Trophoblast cell (in vitro differentiated cells and primary cell): Measurements from ENCODE around the gene AGAP1.

Experiments used
- DNase-seq, 2 donors: peaks; one replicate each; pipeline ENCODE4 v3.0.0-alpha.2; 2016
- H2AFZ ChIP-seq: 2 replicates; pipeline ENCODE4 v1.6.1; 2013; ENCODE audit warnings: low read length, moderate library complexity, mild to moderate bottlenecking; ENCODE audit not compliant: insufficient read depth, poor library complexity
- H2AK5ac ChIP-seq: 2 replicates; pipeline ENCODE4 v1.6.1; 2013; ENCODE audit warnings: mild to moderate bottlenecking, low read length
- H2BK120ac ChIP-seq: 2 replicates; pipeline ENCODE4 v1.6.1; 2013; ENCODE audit warnings: low read length, mild to moderate bottlenecking, moderate library complexity; ENCODE audit not compliant: insufficient read depth, poor library complexity
- H2BK12ac ChIP-seq: 2 replicates; pipeline ENCODE4 v1.6.1; 2013; ENCODE audit warnings: mild to moderate bottlenecking, low read length, moderate library complexity
- H2BK5ac ChIP-seq: 2 replicates; pipeline ENCODE4 v1.6.1; 2013; ENCODE audit warnings: low read length, low read depth, moderate library complexity, mild to moderate bottlenecking; ENCODE audit not compliant: poor library complexity
- H3K14ac ChIP-seq: 2 replicates; pipeline ENCODE4 v1.6.1; 2013; ENCODE audit warnings: mild to moderate bottlenecking, low read length
- H3K18ac ChIP-seq: 2 replicates; pipeline ENCODE4 v1.6.1; 2013; ENCODE audit warnings: mild to moderate bottlenecking, low read length
- H3K23ac ChIP-seq: 2 replicates; pipeline ENCODE4 v1.6.1; 2013; ENCODE audit warnings: low read length
- H3K27ac ChIP-seq: 2 replicates; pipeline ENCODE4 v1.5.1; 2013; ENCODE audit warnings: low read depth, mild to moderate bottlenecking, inconsistent platforms, low read length, moderate library complexity
- H3K27me3 ChIP-seq: 2 replicates; pipeline ENCODE4 v1.6.1; 2013; ENCODE audit warnings: inconsistent platforms, mild to moderate bottlenecking, low read length, moderate library complexity; ENCODE audit not compliant: insufficient read depth
- H3K36me3 ChIP-seq, 2 experiments: 1 replicate in 1 of 2; 2 replicates in 1 of 2; pipeline ENCODE4 v1.6.1; 2013; ENCODE audit warnings: low read length in 2 of 2, mild to moderate bottlenecking in 2 of 2, moderate library complexity in 1 of 2; ENCODE audit not compliant: insufficient read depth in 2 of 2, control insufficient read depth in 1 of 2
- H3K4ac ChIP-seq: 2 replicates; pipeline ENCODE4 v1.6.1; 2013; ENCODE audit warnings: low read depth, mild to moderate bottlenecking, low read length, moderate library complexity
- H3K4me1 ChIP-seq, 2 experiments: 1 replicate in 1 of 2; 2 replicates in 1 of 2; pipeline ENCODE4 v1.6.1; 2013; ENCODE audit warnings: low read length in 2 of 2, mild to moderate bottlenecking in 2 of 2, moderate library complexity in 1 of 2; ENCODE audit not compliant: insufficient read depth in 2 of 2, control insufficient read depth in 1 of 2
- H3K4me2 ChIP-seq: 2 replicates; pipeline ENCODE4 v1.6.1; 2013; ENCODE audit warnings: inconsistent platforms, mild to moderate bottlenecking, low read length, moderate library complexity
- H3K4me3 ChIP-seq: 2 replicates; pipeline ENCODE4 v1.5.1; 2013; ENCODE audit warnings: mild to moderate bottlenecking, low read depth, low read length, inconsistent platforms
- H3K79me1 ChIP-seq: one replicate; pipeline ENCODE4 v1.6.1; 2013; ENCODE audit warnings: low read length
- H3K79me2 ChIP-seq: 2 replicates; pipeline ENCODE4 v1.6.1; 2013; ENCODE audit warnings: low read length, mild to moderate bottlenecking; ENCODE audit not compliant: control insufficient read depth, insufficient read depth, poor library complexity
- H3K9ac ChIP-seq: 2 replicates; pipeline ENCODE4 v1.6.1; 2013; ENCODE audit warnings: mild to moderate bottlenecking, low read length
- H3K9me3 ChIP-seq: 2 replicates; pipeline ENCODE4 v1.6.1; 2013; ENCODE audit warnings: low read depth, mild to moderate bottlenecking, control low read depth, inconsistent platforms, low read length; ENCODE audit not compliant: insufficient read depth
- H4K12ac ChIP-seq: 2 replicates; pipeline ENCODE4 v1.6.1; 2013; ENCODE audit warnings: low read depth, mild to moderate bottlenecking, low read length, moderate library complexity
- H4K8ac ChIP-seq: 2 replicates; pipeline ENCODE4 v1.6.1; 2013; ENCODE audit warnings: low read depth, mild to moderate bottlenecking, low read length, moderate library complexity
- H4K91ac ChIP-seq: one replicate; pipeline ENCODE4 v1.6.1; 2013; ENCODE audit warnings: low read depth, mild to moderate bottlenecking, low read length, moderate library complexity
- WGBS: extraction: QIAGEN DNeasy Blood & Tissue Kit; methylation state at CpG from one replicate; pipeline ENCODE4 v1.1.7; 2013; ENCODE audit warnings: missing lambda C conversion rate; ENCODE audit not compliant: insufficient read length, insufficient coverage; ENCODE audit errors: extremely low coverage; 5-methylcytosine and 5-hydroxymethylcytosine counted together

AGAP1 gene

GRCh38 chr2:235707411-235708096 is 213.7 kb downstream of the AGAP1 start:
- no peak overlapping the region for H3K4me2 ChIP-seq
- H3K23ac ChIP-seq = no peak overlapping the region
- H4K8ac ChIP-seq = no peak overlapping the region
- no peak overlapping the region for H3K27ac ChIP-seq
- no peak for DNase-seq
- no peak overlapping the region for H4K91ac ChIP-seq
- H2BK5ac ChIP-seq = no peak overlapping the region
- H3K18ac ChIP-seq = peak overlapping the region; percentile 39
- no peaks in the 10 kb centered on the region for H3K27me3 ChIP-seq
- no peak overlapping the region for H4K12ac ChIP-seq
- no peak overlapping the region for H2AK5ac ChIP-seq
- H2BK12ac ChIP-seq = no peak overlapping the region
- H3K79me1 ChIP-seq = no peaks in the 10 kb centered on the region
- H3K79me2 ChIP-seq = no peaks in the 10 kb centered on the region
- no peak overlapping the region for H2AFZ ChIP-seq
- H3K4me1 ChIP-seq = peaks cover 9 to 12% of the 10 kb centered on the region in 2 experiments
- no peak overlapping the region for H3K4me3 ChIP-seq
- peaks cover 6% of the 10 kb centered on the region for H3K9me3 ChIP-seq
- no peak overlapping the region for H2BK120ac ChIP-seq
- H3K4ac ChIP-seq = no peak overlapping the region
- WGBS = no CpG with 5 or more reads among the region's 18 CpGs
- H3K14ac ChIP-seq = no peak overlapping the region
- no peak overlapping the region for H3K9ac ChIP-seq
- H3K36me3 ChIP-seq = peaks cover 4% of the 10 kb centered on the region in 2 experiments

GRCh38 chr2:235709124-235709813 is 215.4 kb downstream of the AGAP1 start:
- Histone ChIP-seq H2BK120ac (no peak overlapping the region), H3K27me3 (no peaks in the 10 kb centered on the region), H3K4me3 (no peak overlapping the region), H4K8ac (no peak overlapping the region), H3K79me1 (no peaks in the 10 kb centered on the region), H3K9ac (no peak overlapping the region), H2AK5ac (no peak overlapping the region), H3K14ac (no peak overlapping the region), H3K27ac (no peak overlapping the region), H2BK12ac (no peak overlapping the region), H3K4ac (no peak overlapping the region), H2AFZ (no peak overlapping the region), H3K23ac (no peak overlapping the region), H3K36me3 (peaks cover 4% of the 10 kb centered on the region in 2 experiments), H2BK5ac (no peak overlapping the region), H3K18ac (no peak overlapping the region), H3K4me2 (no peak overlapping the region), H3K9me3 (peaks cover 6% of the 10 kb centered on the region), H3K4me1 (peaks cover 7 to 8% of the 10 kb centered on the region in 2 experiments), H3K79me2 (no peaks in the 10 kb centered on the region), H4K12ac (no peak overlapping the region), H4K91ac (no peak overlapping the region)
- peak; percentile 87 to 92 for DNase-seq
- no CpG with 5 or more reads among the region's 14 CpGs for WGBS

- no peak overlapping the region for H2BK120ac ChIP-seq
- H3K9ac ChIP-seq = no peak overlapping the region
- H3K4me3 ChIP-seq = no peak overlapping the region
- no peaks in the 10 kb centered on the region for H3K79me1 ChIP-seq
- no peak overlapping the region for H4K12ac ChIP-seq
- no peak overlapping the region for H4K8ac ChIP-seq
- H2BK12ac ChIP-seq = no peak overlapping the region
- no peak overlapping the region for H4K91ac ChIP-seq
- peaks cover 7 to 8% of the 10 kb centered on the region in 2 experiments for H3K4me1 ChIP-seq
- peaks cover 6% of the 10 kb centered on the region for H3K9me3 ChIP-seq
- no peak overlapping the region for H2BK5ac ChIP-seq
- no peaks in the 10 kb centered on the region for H3K79me2 ChIP-seq
- H2AK5ac ChIP-seq = no peak overlapping the region
- H3K27ac ChIP-seq = no peak overlapping the region
- no peak overlapping the region for H3K23ac ChIP-seq
- WGBS = no CpG with 5 or more reads among the region's 27 CpGs
- no peak overlapping the region for H3K18ac ChIP-seq
- peaks cover 4% of the 10 kb centered on the region in 2 experiments for H3K36me3 ChIP-seq
- no peak overlapping the region for H3K14ac ChIP-seq
- H2AFZ ChIP-seq = no peak overlapping the region
- no peak overlapping the region for H3K4ac ChIP-seq
- H3K4me2 ChIP-seq = no peak overlapping the region
- DNase-seq = no peak
- H3K27me3 ChIP-seq = no peaks in the 10 kb centered on the region
Observed at GRCh38 chr2:235709969-235710879, 216.4 kb downstream of the AGAP1 start.

- Histone ChIP-seq H3K9ac (no peak overlapping the region), H4K91ac (no peak overlapping the region), H3K23ac (no peak overlapping the region), H3K79me1 (no peaks in the 10 kb centered on the region), H3K18ac (no peak overlapping the region), H3K4me3 (no peak overlapping the region), H2AFZ (no peak overlapping the region), H2BK5ac (no peak overlapping the region), H3K27ac (no peak overlapping the region), H3K36me3 (peaks cover 4% of the 10 kb centered on the region in 2 experiments), H2BK12ac (no peak overlapping the region), H3K4ac (no peak overlapping the region), H4K12ac (no peak overlapping the region), H2AK5ac (no peak overlapping the region), H3K4me1 (peaks cover 7 to 8% of the 10 kb centered on the region in 2 experiments), H3K27me3 (no peaks in the 10 kb centered on the region), H3K79me2 (no peaks in the 10 kb centered on the region), H3K9me3 (peaks cover 6% of the 10 kb centered on the region), H3K14ac (no peak overlapping the region), H3K4me2 (no peak overlapping the region), H4K8ac (no peak overlapping the region), H2BK120ac (no peak overlapping the region)
- WGBS = no CpG with 5 or more reads among the region's 11 CpGs
- no peak for DNase-seq
Observed at GRCh38 chr2:235710933-235711332, 217.1 kb downstream of the AGAP1 start.
